GM19193 (cell line): ENCODE measurements around the gene IQSEC1.

ENCODE experiments used
- POLR2A ChIP-seq: IDR thresholded peaks from 4 replicates; pipeline ENCODE4 v1.6.1; 2011; ENCODE audit not compliant: insufficient read depth, insufficient read length; ENCODE audit errors: extremely low read depth

IQSEC1 gene

DNA sequence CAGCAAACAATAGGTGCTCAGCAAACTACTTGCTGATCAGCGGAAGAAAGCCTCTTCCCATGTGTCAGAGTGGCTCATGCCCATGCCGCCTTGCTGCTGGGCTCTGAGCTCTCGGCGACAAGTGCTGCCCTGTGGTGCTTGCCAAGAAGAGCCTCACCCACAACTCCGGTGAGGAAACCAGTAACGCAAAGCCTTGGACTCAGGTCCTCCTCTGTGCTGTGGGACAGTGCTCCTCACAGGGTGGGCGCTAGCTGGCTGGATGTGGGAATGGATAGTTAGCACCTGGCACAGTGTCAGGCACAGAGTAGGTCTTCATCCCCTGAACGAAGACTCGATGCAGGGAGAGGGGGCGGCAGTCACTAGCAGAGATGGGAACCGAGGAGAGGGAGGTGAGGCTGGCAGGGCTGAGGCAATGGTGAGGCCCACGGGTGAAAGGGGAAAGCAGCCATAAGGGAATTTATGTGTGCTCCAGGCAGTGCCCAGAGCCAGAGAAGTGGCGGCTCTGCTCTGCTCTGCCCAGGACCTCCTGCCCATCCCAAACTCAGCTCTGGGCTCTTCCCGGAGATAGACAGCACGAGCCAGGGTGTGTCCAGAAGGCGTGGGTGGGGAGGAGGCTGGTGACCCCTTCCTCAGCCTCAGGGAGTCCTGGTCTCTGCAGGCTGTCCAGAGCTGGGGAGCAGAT, 55.7 kb downstream of the IQSEC1 start:
- TF ChIP-seq POLR2A: no peak

DNA sequence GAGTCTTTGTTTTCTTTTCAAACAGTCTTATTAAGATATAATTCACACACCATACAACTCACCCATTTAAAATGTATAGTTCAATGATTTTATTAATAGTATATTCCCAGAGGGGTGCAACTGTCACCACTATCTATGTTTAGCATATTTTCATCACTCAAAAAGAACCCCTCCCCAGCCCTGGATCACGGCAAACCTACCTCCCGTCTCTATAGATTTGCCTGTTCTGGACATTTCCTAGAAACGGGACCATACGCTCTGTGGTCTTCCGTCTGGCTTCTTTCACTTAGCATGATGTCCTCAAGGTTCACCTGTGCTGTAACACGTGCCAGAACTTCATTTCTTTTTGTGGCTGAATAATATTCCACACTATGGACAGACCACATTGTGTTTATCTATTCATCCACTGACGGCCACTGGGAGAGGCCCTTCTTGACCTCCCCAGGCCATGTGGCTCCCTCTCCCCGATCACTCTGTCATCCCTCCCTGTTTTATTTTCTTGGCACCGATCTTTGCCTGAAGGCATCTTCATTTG, 56.4 kb downstream of the IQSEC1 start:
- no peak for TF ChIP-seq POLR2A

DNA sequence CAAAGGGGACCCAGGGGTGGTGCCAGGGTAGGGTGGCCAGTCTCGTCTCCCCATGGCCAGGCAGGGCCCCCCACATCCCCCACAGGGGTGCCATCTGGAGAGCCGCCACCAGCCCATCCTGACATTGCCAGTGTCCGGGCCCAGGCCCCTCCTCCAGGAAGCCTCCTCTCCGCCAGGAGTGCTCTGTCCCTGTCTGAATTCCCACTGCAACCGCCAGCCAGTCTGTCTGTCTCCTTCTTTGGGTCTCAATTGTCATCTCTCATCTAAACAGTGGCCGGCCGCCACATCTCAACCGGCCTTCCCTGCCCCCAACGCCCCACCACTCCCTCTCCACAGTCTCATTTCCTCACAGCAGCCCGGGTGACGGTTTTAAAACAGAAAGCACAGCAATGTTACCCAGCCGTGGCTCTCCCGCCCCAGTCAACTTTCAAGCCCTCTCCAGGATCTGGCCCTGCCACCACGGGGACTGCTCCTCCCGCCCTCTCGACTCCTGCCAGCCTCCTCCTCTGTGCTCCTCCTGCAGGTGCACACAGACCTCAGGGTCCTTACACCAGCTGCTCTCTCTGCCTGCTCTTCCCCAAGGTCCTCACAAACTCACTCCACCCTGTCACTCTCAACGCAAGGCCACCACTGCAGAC, 57.0 kb downstream of the IQSEC1 start:
- peak; percentile 67 for TF ChIP-seq POLR2A

DNA sequence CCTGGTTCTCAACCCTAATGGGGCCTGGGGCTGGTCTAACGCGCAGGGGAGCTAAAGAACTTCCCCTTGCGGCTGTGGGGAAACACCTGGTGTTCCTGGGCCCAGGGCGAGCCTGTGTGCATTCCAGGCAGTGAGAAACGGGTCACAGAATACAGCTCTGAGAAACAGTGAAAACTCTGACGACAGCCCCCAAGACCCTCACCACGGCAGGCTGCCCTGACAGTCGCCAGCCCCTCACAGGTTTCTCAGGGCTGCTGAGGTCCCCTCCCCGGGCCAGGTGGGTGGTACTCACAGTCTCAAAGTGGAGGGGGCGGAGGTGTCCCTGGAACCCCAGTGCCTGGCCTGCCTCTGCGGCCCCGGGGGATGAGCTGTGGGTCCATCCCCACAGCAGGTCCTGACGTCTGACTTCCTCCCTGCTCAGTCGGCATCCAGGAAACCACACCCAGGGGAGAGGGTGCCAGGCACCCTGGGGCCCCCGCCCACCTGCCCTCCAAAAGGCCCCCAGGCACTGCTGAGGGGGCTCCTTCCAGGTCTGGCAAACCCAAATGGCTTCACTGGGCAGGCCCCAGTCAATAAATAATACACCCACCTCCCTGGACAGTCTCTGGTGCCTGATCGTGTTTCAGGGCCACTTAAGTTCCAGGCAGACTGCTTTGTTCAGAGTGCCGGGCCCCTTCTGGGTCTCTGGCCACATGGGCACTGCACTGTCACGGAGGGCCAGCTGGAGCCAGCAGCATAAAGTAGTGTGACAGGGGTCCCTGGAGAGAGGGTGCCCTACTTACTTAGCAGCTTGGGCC, 57.7 kb downstream of the IQSEC1 start:
- peak; percentile 73 for TF ChIP-seq POLR2A

DNA sequence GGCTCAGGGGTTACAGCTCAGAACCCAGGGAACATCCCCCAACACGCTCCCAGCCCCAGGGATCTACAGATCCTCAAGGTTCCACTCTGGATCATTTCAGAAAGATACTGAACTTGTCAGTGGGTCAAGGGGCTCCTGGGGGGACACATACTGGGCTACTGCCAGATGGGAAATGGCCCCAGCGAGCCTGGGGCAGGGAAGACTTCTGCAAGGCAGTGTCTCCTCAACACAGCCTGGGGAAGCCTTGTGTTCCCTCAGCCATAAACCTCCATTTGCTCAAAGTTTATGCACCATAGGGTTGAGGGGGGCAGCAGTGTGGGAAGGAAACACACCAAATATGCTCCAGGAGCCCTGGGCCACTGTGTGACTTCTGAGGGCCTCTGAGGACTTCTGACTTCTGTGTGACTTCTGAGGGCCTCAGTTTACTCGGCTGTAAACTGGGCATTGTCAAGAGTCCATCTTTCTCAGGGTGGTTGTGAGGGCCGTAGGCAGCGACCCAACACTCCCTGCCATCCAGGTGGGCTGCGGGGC, 58.4 kb downstream of the IQSEC1 start:
- no peak for TF ChIP-seq POLR2A

DNA sequence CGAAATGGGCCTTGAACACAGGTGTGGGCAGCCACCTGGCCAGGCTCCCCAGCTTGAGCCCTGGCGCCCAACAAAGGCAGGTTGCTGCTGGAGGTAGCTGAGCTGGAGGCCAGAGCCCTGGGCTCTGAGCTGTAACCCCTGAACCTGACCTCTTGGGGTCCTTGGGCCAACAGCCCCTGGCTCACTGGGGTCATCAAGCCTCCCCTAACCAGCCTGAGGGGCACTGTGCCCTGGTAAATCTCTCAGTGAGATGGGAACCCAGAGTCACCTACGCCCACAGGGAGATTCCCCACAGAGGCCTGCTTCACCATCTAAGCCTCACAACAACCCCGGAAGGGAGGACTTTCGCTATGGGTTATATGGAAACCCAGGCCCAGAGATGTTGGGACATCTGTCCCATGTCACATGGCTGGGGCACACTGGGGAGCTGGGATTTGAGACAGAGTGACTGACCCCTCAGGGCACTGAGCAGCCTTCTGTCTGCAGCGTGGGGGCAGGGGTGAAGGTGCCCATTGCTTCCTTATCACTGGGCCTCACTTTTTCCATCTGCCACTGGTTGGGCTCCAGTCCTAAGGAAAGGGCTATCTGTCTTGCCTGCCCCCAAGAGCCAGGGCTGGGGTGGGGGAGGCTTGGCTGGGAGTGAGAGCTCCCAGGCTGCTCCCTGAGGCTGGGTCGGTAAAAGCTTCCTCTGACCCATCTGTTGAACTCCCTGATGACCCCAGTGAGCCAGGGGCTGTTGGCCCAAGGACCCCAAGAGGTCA, 59.1 kb downstream of the IQSEC1 start:
- peak; percentile 38 for TF ChIP-seq POLR2A

DNA sequence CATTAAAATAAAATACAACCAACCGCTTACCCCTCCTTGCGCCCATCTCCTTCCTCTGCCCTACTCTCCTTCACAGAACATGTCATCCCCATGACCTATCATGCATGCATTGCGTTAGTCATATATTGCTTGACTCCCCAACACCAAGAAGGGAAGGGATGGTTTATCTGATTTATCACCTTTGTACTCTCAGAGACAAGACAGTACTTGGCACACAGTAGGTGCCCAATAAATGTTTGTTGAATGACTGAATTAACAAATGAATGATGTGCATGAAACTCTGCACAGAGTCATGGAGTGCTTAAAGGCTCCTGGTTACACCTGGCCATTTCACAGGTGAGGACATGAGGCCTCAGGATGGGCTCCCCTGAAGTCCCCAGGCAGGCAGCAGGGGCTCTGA, 59.7 kb downstream of the IQSEC1 start:
- no peak for TF ChIP-seq POLR2A

DNA sequence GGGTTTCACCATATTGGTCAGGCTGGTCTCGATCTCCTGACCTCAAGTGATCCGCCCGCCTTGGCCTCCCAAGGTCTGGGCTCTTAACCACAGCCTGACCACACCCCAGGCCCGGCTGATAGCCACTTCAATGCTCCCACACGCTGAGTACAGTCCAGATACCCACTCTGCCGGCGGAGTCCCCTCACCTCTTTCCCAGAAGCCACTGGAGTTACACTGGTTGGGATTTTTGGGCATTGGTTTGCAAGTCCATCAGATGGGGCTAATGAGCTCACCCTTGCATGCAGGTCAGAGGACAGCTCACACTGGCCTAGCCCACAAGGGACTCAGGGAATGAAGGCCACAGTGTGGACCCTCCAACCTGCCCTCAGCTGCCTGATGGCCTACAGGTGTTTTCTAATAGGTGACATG, 60.1 kb downstream of the IQSEC1 start:
- TF ChIP-seq POLR2A: no peak

- TF ChIP-seq POLR2A: peak; percentile 17
These were observed 61.0 kb downstream of the IQSEC1 start for GRCh38 chr3:13012221-13012691.

GRCh38 chr3:13011573-13012220, 61.5 kb downstream of the IQSEC1 start:
- TF ChIP-seq POLR2A: peak; percentile 39

DNA sequence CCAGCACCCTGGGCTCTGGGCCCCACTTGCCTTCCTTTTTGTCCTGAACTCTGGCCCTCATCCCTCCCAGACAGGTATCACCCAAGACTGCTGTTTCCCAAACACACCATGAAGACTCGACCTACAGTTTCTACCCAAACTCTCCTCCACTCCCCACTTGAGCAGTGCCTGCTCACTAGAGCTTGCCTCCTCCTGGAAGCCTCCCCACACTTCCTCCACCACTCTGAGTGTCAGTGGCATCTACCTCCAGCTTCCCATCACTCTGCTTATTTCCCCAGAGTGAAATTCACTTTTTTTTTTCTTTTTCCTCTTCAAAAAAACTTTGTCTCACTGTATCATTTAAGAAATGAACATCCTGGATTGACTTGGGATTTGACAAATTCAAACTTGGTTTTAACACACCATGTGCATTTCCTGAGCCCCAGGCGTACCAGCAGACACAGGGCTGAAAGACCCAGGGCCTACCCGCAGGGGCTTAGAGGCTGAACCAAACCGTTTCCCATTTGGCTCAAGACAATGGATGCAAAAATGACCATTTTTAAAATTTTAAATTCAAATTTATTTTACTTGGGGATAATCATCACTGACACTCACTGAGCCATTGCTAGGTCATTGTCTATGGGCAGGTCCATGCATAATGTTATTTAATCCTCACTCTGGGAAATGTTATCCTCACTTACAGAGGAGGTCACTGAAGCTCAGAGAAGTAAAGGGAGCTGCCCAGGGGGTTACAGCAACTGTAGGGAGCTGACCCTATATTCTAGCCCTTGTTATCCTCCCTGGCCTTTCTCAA, 62.3 kb downstream of the IQSEC1 start:
- no peak for TF ChIP-seq POLR2A

- TF ChIP-seq POLR2A: peak; percentile 14
These were observed 63.3 kb downstream of the IQSEC1 start for GRCh38 chr3:13009946-13010315.
